Lung (tissue), 12 donors: ENCODE results near the gene MPPED1. TPM values are rescaled to one million over a fixed set of nuclear protein-coding genes. Genes with fewer than 3 reads are reported as not detected.

Experiments
- ATAC-seq: fragments of 200-7000 bp; cut with Tn5 transposase; one replicate; pipeline ENCODE4 v1.9.1; 2020; ENCODE audit warnings: moderate number of reproducible peaks; ENCODE audit not compliant: insufficient read depth, low FRiP score
- DNase-seq, 3 donors: peaks; one replicate each; pipeline ENCODE4 v3.0.0-alpha.2; 2013 to 2017
- H3K27ac ChIP-seq, 2 donors: one replicate each; pipeline ENCODE4 v1.5.1; 2013; ENCODE audit warnings: mild to moderate bottlenecking in 2 of 2, moderate library complexity in 2 of 2, control low read depth in 1 of 2, inconsistent platforms in 1 of 2, low read depth in 1 of 2, low read length in 1 of 2
- H3K27me3 ChIP-seq, 3 donors: one replicate each; pipeline ENCODE4 v1.5.1; 2013; ENCODE audit warnings: low read length in 2 of 3; ENCODE audit not compliant: control insufficient read depth in 3 of 3, insufficient read depth in 3 of 3
- H3K36me3 ChIP-seq, 4 donors: one replicate each; pipeline ENCODE4 v1.5.1; 2013; ENCODE audit warnings: low read length in 4 of 4, mild to moderate bottlenecking in 1 of 4, moderate library complexity in 1 of 4; ENCODE audit not compliant: control insufficient read depth in 4 of 4, insufficient read depth in 4 of 4
- H3K4me1 ChIP-seq, 5 donors: one replicate each; pipeline ENCODE4 v1.5.1; 2013; ENCODE audit warnings: low read length in 5 of 5, mild to moderate bottlenecking in 2 of 5, moderate library complexity in 1 of 5; ENCODE audit not compliant: control insufficient read depth in 5 of 5, insufficient read depth in 5 of 5
- H3K4me3 ChIP-seq: one replicate; pipeline ENCODE4 v1.5.1; 2013; ENCODE audit warnings: mild to moderate bottlenecking, control low read depth, moderate library complexity
- H3K9ac ChIP-seq, 2 donors: one replicate each; pipeline ENCODE4 v1.5.1; 2013; ENCODE audit warnings: low read length in 2 of 2, control low read depth in 1 of 2; ENCODE audit not compliant: insufficient read depth in 1 of 2
- H3K9me3 ChIP-seq, 4 donors: one replicate each; pipeline ENCODE4 v1.5.1; 2013; ENCODE audit warnings: low read length in 3 of 4, mild to moderate bottlenecking in 1 of 4, moderate library complexity in 1 of 4; ENCODE audit not compliant: control insufficient read depth in 4 of 4, insufficient read depth in 3 of 4
- WGBS, 2 donors: extraction: QIAGEN DNeasy Blood & Tissue Kit; methylation state at CpG; one replicate each; pipeline ENCODE4 v1.1.7; 2013; 5-methylcytosine and 5-hydroxymethylcytosine counted together
- polyA plus RNA-seq, 2 donors: library from polyadenylated mRNA; stranded (reverse); fragments of 200-250 nt; gene quantifications; one replicate each; pipeline ENCODE4 v1.2.1, GENCODE V29; 2013
- total RNA-seq, 2 donors: library from RNA; depleted of rRNA in 1 of 2; stranded (reverse); fragments of >200 nt in 1 of 2; gene quantifications; one replicate each; pipeline ENCODE4 v1.2.1, GENCODE V29; 2014 to 2021
- TF ChIP-seq, protein P1 (sequence below): IDR thresholded peaks from 2 replicates; pipeline ENCODE4 v1.5.1; 2012; ENCODE audit warnings: mild to moderate bottlenecking; ENCODE audit errors: control extremely low read depth, extremely low read depth
- donor health status: control.
- donor health status: control.
- donor health status: Bipolar disorder and iron deficiency.
- donor health status: healthy.
- donor health status: DM: yes; HTN: yes; CAD: no.

MPPED1 gene
- total and polyA plus RNA-seq, 4 donors: 0.05 to 0.65 TPM; not detected in 2

DNA sequence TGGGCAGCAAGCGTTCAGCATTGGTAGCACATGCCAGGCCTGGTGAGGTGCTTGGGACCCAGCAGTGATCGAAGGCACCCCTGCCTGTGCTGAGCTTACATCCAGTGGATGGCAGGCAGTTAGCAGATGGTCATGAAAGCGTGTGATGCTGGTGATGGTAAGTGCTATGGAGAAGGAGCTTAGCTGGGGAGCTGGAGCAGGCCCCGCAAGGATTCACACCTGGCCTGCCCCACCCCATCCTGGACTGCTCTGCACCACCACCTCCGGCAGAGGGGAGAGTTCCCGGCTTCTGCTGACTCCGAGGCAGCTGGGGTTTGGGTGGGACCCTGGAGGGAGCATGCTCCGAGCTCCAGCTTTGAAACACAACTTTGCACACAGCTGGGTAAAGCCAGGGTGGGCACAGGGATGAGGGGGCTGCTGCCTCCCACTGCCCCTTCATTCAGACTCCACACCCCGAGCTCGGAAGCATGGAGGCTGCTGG, 16.2 kb downstream of the MPPED1 start:
- WGBS, 2 donors: 68 to 80% methylated on average over 10 of the region's 10 CpGs
- ATAC-seq (no peak), DNase-seq (no peak)
- H3K36me3 ChIP-seq: no peaks in the 10 kb centered on the region
- H3K4me3 ChIP-seq: no peak overlapping the region
- no peaks in the 10 kb centered on the region for H3K4me1 ChIP-seq
- H3K9ac ChIP-seq: no peak overlapping the region
- no peak overlapping the region for H3K27ac ChIP-seq
- peaks cover under 1 to 13% (median 4%) of the 10 kb centered on the region in 3 donors for H3K27me3 ChIP-seq
- H3K9me3 ChIP-seq: no peaks in the 10 kb centered on the region
- TF ChIP-seq, protein P1, sequence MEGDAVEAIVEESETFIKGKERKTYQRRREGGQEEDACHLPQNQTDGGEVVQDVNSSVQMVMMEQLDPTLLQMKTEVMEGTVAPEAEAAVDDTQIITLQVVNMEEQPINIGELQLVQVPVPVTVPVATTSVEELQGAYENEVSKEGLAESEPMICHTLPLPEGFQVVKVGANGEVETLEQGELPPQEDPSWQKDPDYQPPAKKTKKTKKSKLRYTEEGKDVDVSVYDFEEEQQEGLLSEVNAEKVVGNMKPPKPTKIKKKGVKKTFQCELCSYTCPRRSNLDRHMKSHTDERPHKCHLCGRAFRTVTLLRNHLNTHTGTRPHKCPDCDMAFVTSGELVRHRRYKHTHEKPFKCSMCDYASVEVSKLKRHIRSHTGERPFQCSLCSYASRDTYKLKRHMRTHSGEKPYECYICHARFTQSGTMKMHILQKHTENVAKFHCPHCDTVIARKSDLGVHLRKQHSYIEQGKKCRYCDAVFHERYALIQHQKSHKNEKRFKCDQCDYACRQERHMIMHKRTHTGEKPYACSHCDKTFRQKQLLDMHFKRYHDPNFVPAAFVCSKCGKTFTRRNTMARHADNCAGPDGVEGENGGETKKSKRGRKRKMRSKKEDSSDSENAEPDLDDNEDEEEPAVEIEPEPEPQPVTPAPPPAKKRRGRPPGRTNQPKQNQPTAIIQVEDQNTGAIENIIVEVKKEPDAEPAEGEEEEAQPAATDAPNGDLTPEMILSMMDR: no peak

DNA sequence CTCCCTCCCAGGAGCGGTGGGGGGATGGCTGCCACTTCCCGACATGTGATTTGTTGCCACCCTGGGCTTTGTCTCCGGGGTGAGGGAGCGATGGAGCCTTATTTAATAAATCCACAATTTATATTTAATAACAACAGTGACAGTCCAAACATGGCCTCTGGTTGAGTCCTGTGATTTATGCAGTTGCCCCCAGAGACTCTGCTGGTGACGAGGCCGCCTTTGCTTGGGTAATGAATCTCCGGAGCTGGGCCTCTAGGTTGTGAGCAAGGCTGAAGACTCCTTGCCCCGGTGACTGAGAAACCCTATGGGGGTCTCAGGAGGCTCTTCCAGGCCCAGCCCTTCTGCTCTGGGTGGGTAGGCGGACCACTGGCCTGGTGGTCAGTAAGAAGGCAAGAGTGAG, 16.7 kb downstream of the MPPED1 start:
- no peak for DNase-seq
- Histone ChIP-seq H3K9ac (no peak overlapping the region), H3K27me3 (peaks cover 2 to 13% (median 4%) of the 10 kb centered on the region in 3 donors), H3K4me1 (no peaks in the 10 kb centered on the region), H3K9me3 (no peaks in the 10 kb centered on the region), H3K36me3 (no peaks in the 10 kb centered on the region), H3K27ac (no peak overlapping the region), H3K4me3 (no peak overlapping the region)
- 86 to 90% methylated on average over 9 of the region's 9 CpGs for WGBS, 2 donors
- TF ChIP-seq, protein P1: no peak
- no peak for ATAC-seq

DNA sequence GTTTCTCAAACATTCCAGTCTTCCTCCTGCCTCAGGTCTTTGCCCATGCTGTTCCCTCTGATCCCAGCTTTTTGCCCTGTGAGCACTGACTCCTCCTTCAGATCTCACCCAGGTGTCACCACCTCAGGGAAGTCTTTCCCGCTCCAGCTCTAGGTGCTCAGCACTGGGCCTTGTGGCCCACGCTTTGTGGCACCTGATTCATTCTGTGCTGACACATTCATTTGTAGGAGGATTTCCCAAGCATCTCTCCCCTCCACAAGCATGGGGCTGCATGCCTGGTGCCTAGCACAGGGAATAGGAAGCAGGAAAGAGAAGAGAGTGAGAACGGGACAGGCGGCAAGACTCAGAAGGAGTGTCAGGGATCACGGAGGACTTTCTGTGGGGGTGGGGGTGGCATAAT, 17.6 kb downstream of the MPPED1 start:
- no peaks in the 10 kb centered on the region for H3K9me3 ChIP-seq
- H3K9ac ChIP-seq: no peak overlapping the region
- ATAC-seq (no peak), DNase-seq (no peak)
- no peaks in the 10 kb centered on the region for H3K36me3 ChIP-seq
- TF ChIP-seq, protein P1: no peak
- H3K27ac ChIP-seq: no peak overlapping the region
- 87 to 94% methylated on average over 5 of the region's 5 CpGs for WGBS, 2 donors
- H3K4me1 ChIP-seq: no peaks in the 10 kb centered on the region
- peaks cover 2 to 20% (median 4%) of the 10 kb centered on the region in 3 donors for H3K27me3 ChIP-seq
- no peak overlapping the region for H3K4me3 ChIP-seq
